Chondrocyte (in vitro differentiated cells): ENCODE measurements around the gene PALS1. TPM values are rescaled to one million over a fixed set of nuclear protein-coding genes. Genes with fewer than 3 reads are reported as not detected.

Experiments
- DNase-seq: peaks from one replicate; pipeline ENCODE4 v3.0.0; 2021; ENCODE audit warnings: mixed read lengths, low spot score
- H3K27ac Mint-ChIP-seq: one replicate; pipeline ENCODE4 v1.8.0; 2021; ENCODE audit warnings: mild to moderate bottlenecking, moderate library complexity, mixed read lengths; ENCODE audit not compliant: unreplicated experiment
- H3K27me3 Mint-ChIP-seq: 2 replicates; pipeline ENCODE4 v1.8.0; 2021; ENCODE audit warnings: low read depth, mixed read lengths
- H3K36me3 Mint-ChIP-seq: 2 replicates; pipeline ENCODE4 v1.8.0; 2021; ENCODE audit warnings: low read depth, mixed read lengths
- H3K4me1 Mint-ChIP-seq: 2 replicates; pipeline ENCODE4 v1.8.0; 2021; ENCODE audit warnings: low read depth, mild to moderate bottlenecking, mixed read lengths
- H3K4me3 Mint-ChIP-seq: one replicate; pipeline ENCODE4 v1.8.0; 2021; ENCODE audit warnings: mild to moderate bottlenecking, moderate library complexity, mixed read lengths; ENCODE audit not compliant: unreplicated experiment
- H3K9me3 Mint-ChIP-seq: 2 replicates; pipeline ENCODE4 v1.8.0; 2021; ENCODE audit warnings: low read depth, mixed read lengths
- total RNA-seq: library from RNA; stranded (reverse); gene quantifications from 3 replicates; pipeline ENCODE4 v1.2.1, GENCODE V29; 2021
- TF ChIP-seq, protein P1 (sequence below): fragments of 200-600 bp; sonication (generic); IDR thresholded peaks from 2 replicates; pipeline ENCODE4 v1.5.0; 2021; ENCODE audit warnings: antibody characterized with exemption, mild to moderate bottlenecking, moderate library complexity

The PALS1 gene
- total RNA-seq, 1 donor from 2014 or later, result 12.5 TPM

DNA sequence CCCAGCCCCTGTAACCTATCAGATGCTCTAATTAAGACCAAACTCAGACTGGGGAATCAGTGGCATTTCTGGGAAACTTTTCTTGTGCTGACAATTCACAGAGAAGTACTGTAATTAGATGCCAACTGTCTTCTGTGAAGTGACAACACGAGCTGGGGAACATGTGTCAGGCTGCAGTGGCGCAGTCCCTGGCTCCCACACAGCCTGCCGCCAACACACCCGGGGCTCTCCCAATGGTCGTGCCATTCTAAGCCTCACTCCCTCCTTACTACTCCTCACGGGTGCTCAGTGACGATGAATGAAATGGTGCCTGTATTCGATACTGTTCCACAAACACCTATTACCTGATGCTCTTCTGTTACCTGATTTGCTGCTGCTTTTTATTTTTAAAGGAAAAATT is 33.4 kb upstream of the PALS1 start:
- Mint-ChIP-seq H3K9me3 (no peaks in the 10 kb centered on the region), H3K27me3 (no peaks in the 10 kb centered on the region), H3K4me1 (no peaks in the 10 kb centered on the region), H3K27ac (no peak overlapping the region), H3K36me3 (peaks cover 3% of the 10 kb centered on the region), H3K4me3 (no peak overlapping the region)
- no peak for DNase-seq
- TF ChIP-seq, protein P1, sequence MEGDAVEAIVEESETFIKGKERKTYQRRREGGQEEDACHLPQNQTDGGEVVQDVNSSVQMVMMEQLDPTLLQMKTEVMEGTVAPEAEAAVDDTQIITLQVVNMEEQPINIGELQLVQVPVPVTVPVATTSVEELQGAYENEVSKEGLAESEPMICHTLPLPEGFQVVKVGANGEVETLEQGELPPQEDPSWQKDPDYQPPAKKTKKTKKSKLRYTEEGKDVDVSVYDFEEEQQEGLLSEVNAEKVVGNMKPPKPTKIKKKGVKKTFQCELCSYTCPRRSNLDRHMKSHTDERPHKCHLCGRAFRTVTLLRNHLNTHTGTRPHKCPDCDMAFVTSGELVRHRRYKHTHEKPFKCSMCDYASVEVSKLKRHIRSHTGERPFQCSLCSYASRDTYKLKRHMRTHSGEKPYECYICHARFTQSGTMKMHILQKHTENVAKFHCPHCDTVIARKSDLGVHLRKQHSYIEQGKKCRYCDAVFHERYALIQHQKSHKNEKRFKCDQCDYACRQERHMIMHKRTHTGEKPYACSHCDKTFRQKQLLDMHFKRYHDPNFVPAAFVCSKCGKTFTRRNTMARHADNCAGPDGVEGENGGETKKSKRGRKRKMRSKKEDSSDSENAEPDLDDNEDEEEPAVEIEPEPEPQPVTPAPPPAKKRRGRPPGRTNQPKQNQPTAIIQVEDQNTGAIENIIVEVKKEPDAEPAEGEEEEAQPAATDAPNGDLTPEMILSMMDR, result no peak

DNA sequence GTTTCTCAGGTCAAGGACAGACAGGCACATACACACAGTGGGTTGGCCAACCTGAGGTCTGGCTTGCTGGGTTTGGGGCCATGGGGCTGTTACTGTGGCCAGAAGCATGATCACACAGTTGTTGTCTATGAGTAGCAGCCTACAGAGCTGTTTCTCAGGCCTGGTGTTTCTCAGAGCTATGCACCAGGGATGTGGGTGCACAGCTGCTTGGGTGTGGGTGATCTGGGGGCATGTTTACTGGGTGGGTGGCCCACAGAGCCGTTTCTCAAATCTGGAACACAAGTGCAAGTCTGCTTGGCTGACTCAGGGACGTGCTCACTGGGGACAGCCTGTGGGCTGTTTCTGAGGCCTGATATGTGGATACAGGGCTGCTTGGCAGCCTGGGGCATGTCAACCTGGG is 23.1 kb upstream of the PALS1 start:
- no peak for DNase-seq
- Mint-ChIP-seq H3K27ac (no peak overlapping the region), H3K9me3 (no peaks in the 10 kb centered on the region), H3K36me3 (no peaks in the 10 kb centered on the region), H3K4me3 (no peak overlapping the region), H3K27me3 (no peaks in the 10 kb centered on the region), H3K4me1 (peaks cover 16% of the 10 kb centered on the region)
- TF ChIP-seq, protein P1, result no peak

DNA sequence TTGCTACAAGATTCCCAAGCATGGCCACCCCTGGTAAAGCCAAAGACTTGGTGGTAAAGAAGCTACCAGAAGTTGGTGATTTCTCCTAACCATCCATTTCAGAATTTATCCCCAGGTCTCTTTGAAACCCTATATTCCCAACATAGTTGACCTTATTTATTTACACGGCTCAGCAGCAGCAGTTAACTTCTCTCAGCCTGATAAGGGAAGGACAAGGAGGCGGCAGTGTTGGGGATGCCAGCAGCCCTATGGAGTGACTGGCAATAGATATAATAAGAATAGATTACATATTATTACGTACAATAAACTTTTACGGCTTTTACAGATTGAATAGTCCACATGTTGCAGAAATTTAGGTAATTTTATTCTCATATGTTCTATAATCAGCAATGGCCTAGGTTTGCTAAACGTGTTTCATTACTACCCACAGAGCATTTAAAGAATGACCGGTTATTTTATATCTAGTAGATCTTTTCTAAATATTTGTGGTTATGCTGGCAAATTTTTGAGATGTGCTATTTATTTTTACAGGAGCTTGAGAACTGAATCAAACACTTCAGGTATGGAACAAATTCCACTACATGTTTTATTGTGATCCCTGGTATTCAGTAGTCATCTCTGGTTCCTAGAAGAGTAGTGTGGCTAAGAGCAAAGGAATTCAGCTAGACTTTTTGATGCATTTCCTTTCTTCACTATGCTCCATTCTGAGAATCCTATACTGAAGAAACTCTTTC is 19.8 kb upstream of the PALS1 start:
- Mint-ChIP-seq H3K36me3 (no peaks in the 10 kb centered on the region), H3K27me3 (no peaks in the 10 kb centered on the region), H3K9me3 (no peaks in the 10 kb centered on the region), H3K4me1 (peaks cover 16% of the 10 kb centered on the region), H3K27ac (peak overlapping the region; percentile 20), H3K4me3 (no peak overlapping the region)
- TF ChIP-seq, protein P1, result no peak
- no peak for DNase-seq

DNA sequence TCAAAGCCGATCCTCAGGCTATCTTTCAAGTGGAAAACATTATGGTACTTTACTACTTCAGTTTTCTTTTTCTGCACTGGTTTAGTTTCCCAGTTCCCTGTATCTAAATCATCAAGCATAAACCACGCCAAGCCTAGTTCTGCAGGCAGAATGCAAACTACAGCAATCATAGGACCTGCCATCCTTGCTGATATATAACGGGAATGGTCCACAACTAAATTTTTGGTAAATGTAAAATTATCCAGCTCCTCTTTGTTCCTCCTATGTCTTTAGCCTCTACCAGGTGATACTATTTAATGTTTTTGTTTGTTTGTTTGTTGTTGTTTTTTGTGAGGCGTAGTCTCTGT is 19.3 kb upstream of the PALS1 start:
- Mint-ChIP-seq H3K36me3 (no peaks in the 10 kb centered on the region), H3K4me3 (no peak overlapping the region)

DNA sequence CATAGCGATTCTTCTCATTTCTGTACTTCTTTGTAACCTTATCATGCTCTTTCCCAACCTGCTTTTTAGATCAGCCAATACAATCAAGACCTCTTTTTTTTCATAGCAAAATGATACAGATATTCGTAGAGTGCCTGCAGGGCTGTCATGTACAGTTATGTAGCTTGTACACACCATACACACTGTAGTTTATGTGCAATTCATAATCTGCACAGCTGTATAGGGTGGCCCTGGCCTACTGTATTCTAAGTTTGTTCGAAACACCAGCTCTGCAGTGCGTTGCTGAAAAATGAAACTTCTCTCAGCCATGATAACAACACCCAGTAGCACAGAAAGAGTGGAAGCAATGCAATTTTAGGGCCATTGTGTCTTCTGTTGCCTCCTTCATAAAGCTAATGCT is 15.7 kb upstream of the PALS1 start:
- peaks cover 16% of the 10 kb centered on the region for H3K4me1 Mint-ChIP-seq
- no peaks in the 10 kb centered on the region for H3K36me3 Mint-ChIP-seq
- no peaks in the 10 kb centered on the region for H3K27me3 Mint-ChIP-seq
- H3K9me3 Mint-ChIP-seq, result no peaks in the 10 kb centered on the region
- DNase-seq, result no peak
- TF ChIP-seq, protein P1, result no peak
- H3K27ac Mint-ChIP-seq, result no peak overlapping the region
- H3K4me3 Mint-ChIP-seq, result no peak overlapping the region

More for the DNA sequence above, 19.3 kb upstream of the PALS1 start:
- no peaks in the 10 kb centered on the region for H3K9me3 Mint-ChIP-seq
- H3K27ac Mint-ChIP-seq, result peak overlapping the region; percentile 68
- no peak for DNase-seq
- H3K27me3 Mint-ChIP-seq, result no peaks in the 10 kb centered on the region
- peaks cover 16% of the 10 kb centered on the region for H3K4me1 Mint-ChIP-seq
- TF ChIP-seq, protein P1, result no peak
